Naive thymus-derived CD4-positive, alpha-beta T cell (primary cell): Measurements from ENCODE around the gene TRMO. TPM values are rescaled to one million over a fixed set of nuclear protein-coding genes. Genes with fewer than 3 reads are reported as not detected.

Source experiments
- ATAC-seq: fragments of 150-1000 bp; cut with Tn5 transposase; 2 replicates; pipeline ENCODE4 v1.10.0; 2021; ENCODE audit warnings: mild to moderate bottlenecking, moderate library complexity
- CTCF ChIA-PET: fragments of 350-600 bp; sonication (Branson Sonifier 250); formaldehyde crosslinking; loops from one replicate; lab custom pipeline; 2021; ENCODE audit warnings: antibody characterized with exemption; lab: Charles Lee
- POLR2A ChIA-PET: fragments of 350-600 bp; sonication (Branson Sonifier 250); formaldehyde crosslinking; loops from one replicate; lab custom pipeline; 2021; ENCODE audit warnings: antibody characterized with exemption, inconsistent platforms; lab: Charles Lee
- DNase-seq, 9 donors: peaks; one replicate each; pipeline versions ENCODE4 v3.0.0 to v3.0.0-alpha.2; 2020 to 2022; ENCODE audit warnings: mixed read lengths in 1 of 9
- H3K27ac ChIP-seq: one replicate; pipeline ENCODE4 v1.7.0; 2013; ENCODE audit warnings: mild to moderate bottlenecking, low read depth, low read length, moderate library complexity
- H3K27me3 ChIP-seq, 2 donors: one replicate each; pipeline ENCODE4 v1.7.0; 2013; ENCODE audit warnings: low read length in 2 of 2, mild to moderate bottlenecking in 2 of 2, moderate library complexity in 2 of 2; ENCODE audit not compliant: control insufficient read depth in 2 of 2, insufficient read depth in 2 of 2
- H3K36me3 ChIP-seq, 3 experiments: 1 replicate in 2 of 3; 2 replicates in 1 of 3; pipeline ENCODE4 v1.7.0; 2013; ENCODE audit warnings: low read length in 3 of 3, mild to moderate bottlenecking in 3 of 3, moderate library complexity in 1 of 3; ENCODE audit not compliant: insufficient read depth in 3 of 3, control insufficient read depth in 2 of 3
- H3K4me1 ChIP-seq, 2 donors: one replicate each; pipeline ENCODE4 v1.7.0; 2013; ENCODE audit warnings: low read length in 2 of 2, mild to moderate bottlenecking in 2 of 2, moderate library complexity in 1 of 2; ENCODE audit not compliant: control insufficient read depth in 2 of 2, insufficient read depth in 2 of 2
- H3K4me3 ChIP-seq: 2 replicates; pipeline ENCODE4 v1.7.0; 2013; ENCODE audit warnings: mild to moderate bottlenecking, low read length
- H3K9me3 ChIP-seq, 3 experiments: 1 replicate in 2 of 3; 2 replicates in 1 of 3; pipeline ENCODE4 v1.7.0; 2013; ENCODE audit warnings: low read length in 3 of 3; ENCODE audit not compliant: control insufficient read depth in 2 of 3
- H3K27ac Mint-ChIP-seq, 9 donors: one replicate each; pipeline ENCODE4 v1.8.0; 2020 to 2022; ENCODE audit warnings: mixed read lengths in 9 of 9, mild to moderate bottlenecking in 8 of 9, moderate library complexity in 5 of 9, inconsistent platforms in 2 of 9
- H3K27me3 Mint-ChIP-seq, 5 donors: one replicate each; pipeline ENCODE4 v1.8.0; 2021 to 2022; ENCODE audit warnings: mixed read lengths in 5 of 5, mild to moderate bottlenecking in 1 of 5
- H3K36me3 Mint-ChIP-seq, 5 donors: one replicate each; pipeline ENCODE4 v1.8.0; 2020 to 2022; ENCODE audit warnings: mixed read lengths in 5 of 5, mild to moderate bottlenecking in 3 of 5, inconsistent platforms in 1 of 5
- H3K4me1 Mint-ChIP-seq, 7 donors: one replicate each; pipeline ENCODE4 v1.8.0; 2020 to 2022; ENCODE audit warnings: mixed read lengths in 7 of 7, mild to moderate bottlenecking in 3 of 7, inconsistent platforms in 1 of 7
- H3K4me3 Mint-ChIP-seq, 10 donors: one replicate each; pipeline ENCODE4 v1.8.0; 2020 to 2022; ENCODE audit warnings: mild to moderate bottlenecking in 10 of 10, mixed read lengths in 10 of 10, moderate library complexity in 6 of 10, inconsistent platforms in 2 of 10
- H3K9me3 Mint-ChIP-seq, 11 donors: one replicate each; pipeline ENCODE4 v1.8.0; 2020 to 2022; ENCODE audit warnings: mixed read lengths in 11 of 11, mild to moderate bottlenecking in 4 of 11, inconsistent platforms in 1 of 11, moderate library complexity in 1 of 11
- intact Hi-C, 2 donors: fragments of 100-400 bp; cut with micrococcal nuclease; formaldehyde crosslinking; loops; one replicate each; pipeline ENCODE4 v1.15.1; 2023
- polyA plus RNA-seq, 2 donors: library from polyadenylated mRNA; unstranded; fragments of 300-500 nt; fragmentation: Illumina TruSeq; gene quantifications; one replicate each; pipeline ENCODE4 v1.2.3, GENCODE V29; 2021
- total RNA-seq, 6 experiments: library from RNA in 5 of 6; stranded (reverse) in 5 of 6; gene quantifications; 1 replicate in 5 of 6; 2 replicates in 1 of 6; pipeline ENCODE4 v1.2.3 and lab custom pipeline; 2021 to 2026

Gene TRMO, protein sequence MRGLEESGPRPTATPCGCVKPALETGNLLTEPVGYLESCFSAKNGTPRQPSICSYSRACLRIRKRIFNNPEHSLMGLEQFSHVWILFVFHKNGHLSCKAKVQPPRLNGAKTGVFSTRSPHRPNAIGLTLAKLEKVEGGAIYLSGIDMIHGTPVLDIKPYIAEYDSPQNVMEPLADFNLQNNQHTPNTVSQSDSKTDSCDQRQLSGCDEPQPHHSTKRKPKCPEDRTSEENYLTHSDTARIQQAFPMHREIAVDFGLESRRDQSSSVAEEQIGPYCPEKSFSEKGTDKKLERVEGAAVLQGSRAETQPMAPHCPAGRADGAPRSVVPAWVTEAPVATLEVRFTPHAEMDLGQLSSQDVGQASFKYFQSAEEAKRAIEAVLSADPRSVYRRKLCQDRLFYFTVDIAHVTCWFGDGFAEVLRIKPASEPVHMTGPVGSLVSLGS
- 10 to 100 TPM; 26.8 to 55.3 (median 43.8) TPM for total RNA-seq
- 10 to 100 TPM; 24.5 to 29.3 TPM for polyA plus RNA-seq
- total RNA-seq (lab: John Stamatoyannopoulos, UW) = 65.1 reads per million, percentile 76 among the genes with 10 or more reads in this experiment

DNA sequence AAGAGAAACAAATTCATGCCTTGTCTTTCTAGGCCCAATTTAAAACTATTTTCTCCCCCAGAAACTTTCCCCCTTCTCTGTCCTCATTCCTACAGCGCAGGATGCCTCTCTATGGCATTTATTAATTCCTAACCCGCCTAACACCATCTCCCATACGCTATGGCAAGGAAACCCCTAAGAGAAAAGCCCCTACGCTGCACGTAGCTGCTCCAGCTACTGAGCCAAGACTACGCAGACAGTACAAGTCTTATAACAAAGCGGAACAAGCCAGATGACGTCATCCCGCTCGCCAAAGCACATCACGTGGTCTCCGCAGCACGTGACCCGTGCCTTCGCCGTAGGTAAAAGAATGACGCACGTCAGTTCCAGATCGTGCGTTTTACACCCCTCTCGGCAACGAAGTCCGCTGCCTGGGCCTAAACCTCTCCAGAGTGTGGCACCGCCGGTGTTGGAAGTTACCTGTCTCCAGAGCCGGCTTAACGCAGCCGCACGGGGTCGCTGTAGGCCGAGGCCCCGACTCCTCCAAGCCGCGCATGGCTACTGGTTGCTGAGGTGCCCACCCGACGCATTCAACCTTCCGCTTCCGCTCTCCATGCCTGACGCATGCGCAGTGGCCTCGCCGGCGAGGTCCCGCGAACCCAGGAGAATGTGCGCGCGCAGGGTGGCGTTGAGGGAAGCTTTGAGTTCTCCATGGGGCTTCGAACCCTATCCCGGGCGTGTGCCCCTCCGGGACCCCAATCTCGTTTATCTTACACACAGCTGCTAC, at the start of gene TRMO:
Gene TRMO (minus strand): TSS at position 542 of the 766 bp plus-strand sequence. CDS start 7 bp downstream, at position 535.
- H3K27ac Mint-ChIP-seq = peak within 1 kb of the TSS; percentile 97 to 100 (median 99)
- intact Hi-C loops = loop anchor here (1.0 to 10.0 kb wide), 17 partner anchors 17 to 873 kb away; partner anchors contain the start of genes CORO2A (in 2 of the 2), NCBP1 (in 2 of the 2), TSTD2 (in 2 of the 2) and XPA (in 2 of the 2)
- H3K36me3 ChIP-seq = no peaks in the 10 kb centered on the region
- ChIA-PET CTCF (interaction anchor here (0.6 to 5.8 kb wide), 29 partner anchors 8 to 333 kb away, joined by 3 to 118 read pairs (median 8); partner anchors contain the start of genes ANP32B, HEMGN, NCBP1 and TBC1D2), POLR2A (interaction anchor here (0.5 to 15.2 kb wide), 41 partner anchors 9 to 1520 kb away, joined by 3 to 715 read pairs (median 8); partner anchors contain the start of genes ANP32B, HEMGN, NANS and NCBP1)
- no peaks in the 10 kb centered on the region for H3K27me3 ChIP-seq
- peaks cover 0 to 11% (median 7%) of the 10 kb centered on the region in 5 donors for H3K36me3 Mint-ChIP-seq
- H3K9me3 ChIP-seq = no peaks in the 10 kb centered on the region
- H3K27ac ChIP-seq = peak within 1 kb of the TSS; percentile 98
- DNase-seq (peak; percentile 98 to 99 (median 98)), ATAC-seq (peak; percentile 85)
- H3K9me3 Mint-ChIP-seq = peaks cover 0 to 18% (median 0%) of the 10 kb centered on the region in 11 donors
- peaks cover 0 to 5% (median 0%) of the 10 kb centered on the region in 5 donors for H3K27me3 Mint-ChIP-seq
- peaks cover 26 to 66% (median 47%) of the 10 kb centered on the region in 7 donors for H3K4me1 Mint-ChIP-seq
- H3K4me1 ChIP-seq = peaks cover 36 to 38% of the 10 kb centered on the region in 2 donors
- peak within 1 kb of the TSS; percentile 83 to 97 (median 94) for H3K4me3 Mint-ChIP-seq
- peak within 1 kb of the TSS; percentile 88 for H3K4me3 ChIP-seq

GRCh38 chr9:97970165-97970564, 47.9 kb upstream of the TRMO start:
- H3K4me3 Mint-ChIP-seq = peak overlapping the region in 9 of 10 donors; percentile 13 to 71 (median 61)
- CTCF ChIA-PET = interaction anchor here (0.6 to 1.7 kb wide), 3 partner anchors 14 to 65 kb away, joined by 3 to 6 read pairs (median 3); no protein-coding TSS in a partner anchor
- peaks cover 3 to 22% (median 14%) of the 10 kb centered on the region in 7 donors for H3K4me1 Mint-ChIP-seq

DNA sequence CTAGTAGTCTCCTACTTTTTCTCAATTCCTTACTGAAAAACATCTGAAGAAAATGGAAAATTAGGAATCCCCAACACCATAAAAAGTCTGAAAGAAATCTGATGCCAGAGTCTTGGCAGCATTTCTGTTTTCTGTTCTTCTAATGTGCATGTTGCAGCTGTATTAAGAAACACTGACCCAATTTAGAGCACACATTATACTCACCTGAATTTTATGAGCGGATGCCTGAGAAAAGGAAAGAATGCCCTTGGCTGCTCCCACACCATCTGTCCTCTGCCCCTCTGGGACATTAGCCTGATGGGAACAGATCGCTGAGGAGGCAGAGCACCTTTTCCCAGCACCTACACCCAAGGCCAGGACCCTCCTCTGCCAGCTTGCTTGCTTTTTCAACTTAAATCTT, 46.7 kb upstream of the TRMO start:
- Histone ChIP-seq H3K27me3 (no peaks in the 10 kb centered on the region), H3K9me3 (no peaks in the 10 kb centered on the region), H3K27ac (no peak overlapping the region), H3K36me3 (no peaks in the 10 kb centered on the region), H3K4me1 (peaks cover 0 to 3% of the 10 kb centered on the region in 2 donors), H3K4me3 (no peak overlapping the region)
- peak overlapping the region in 1 of 10 donors; percentile 54 for H3K4me3 Mint-ChIP-seq
- H3K27ac Mint-ChIP-seq = peak overlapping the region in 4 of 9 donors; percentile 62 to 89 (median 84)
- no peaks in the 10 kb centered on the region for H3K36me3 Mint-ChIP-seq
- CTCF ChIA-PET = no interaction called here
- H3K9me3 Mint-ChIP-seq = no peaks in the 10 kb centered on the region
- DNase-seq (no peak), ATAC-seq (no peak)
- peaks cover 3 to 22% (median 14%) of the 10 kb centered on the region in 7 donors for H3K4me1 Mint-ChIP-seq
- peaks cover 0 to 27% (median 5%) of the 10 kb centered on the region in 5 donors for H3K27me3 Mint-ChIP-seq
- intact Hi-C loops = no loop called here
- POLR2A ChIA-PET = interaction anchor here (2.0 to 7.0 kb wide), 2 partner anchors 13 to 46 kb away, joined by 7 to 47 read pairs; partner anchors contain the start of genes ANP32B and TRMO

More at GRCh38 chr9:97970165-97970564, 47.9 kb upstream of the TRMO start:
- Histone ChIP-seq H3K36me3 (no peaks in the 10 kb centered on the region), H3K27me3 (no peaks in the 10 kb centered on the region), H3K27ac (peak overlapping the region; percentile 35), H3K9me3 (no peaks in the 10 kb centered on the region), H3K4me1 (peaks cover 0 to 3% of the 10 kb centered on the region in 2 donors), H3K4me3 (no peak overlapping the region)
- intact Hi-C loops = loop anchor here in 1 of 2 donors (1.0 kb wide), 1 partner anchor 9 kb away; no protein-coding TSS in a partner anchor
- H3K36me3 Mint-ChIP-seq = peaks cover 0 to 1% (median under 1%) of the 10 kb centered on the region in 5 donors
- H3K9me3 Mint-ChIP-seq = peaks cover 0 to 2% (median 0%) of the 10 kb centered on the region in 11 donors
- H3K27ac Mint-ChIP-seq = peak overlapping the region in 8 of 9 donors; percentile 11 to 94 (median 80)
- DNase-seq = peak in 4 of 9 donors; percentile 16 to 50 (median 36)
- peaks cover 0 to 29% (median 0%) of the 10 kb centered on the region in 5 donors for H3K27me3 Mint-ChIP-seq
- ATAC-seq = no peak
- POLR2A ChIA-PET = interaction anchor here (1.6 to 7.0 kb wide), 3 partner anchors 11 to 50 kb away, joined by 4 to 47 read pairs (median 7); partner anchors contain the start of genes ANP32B and TRMO

DNA sequence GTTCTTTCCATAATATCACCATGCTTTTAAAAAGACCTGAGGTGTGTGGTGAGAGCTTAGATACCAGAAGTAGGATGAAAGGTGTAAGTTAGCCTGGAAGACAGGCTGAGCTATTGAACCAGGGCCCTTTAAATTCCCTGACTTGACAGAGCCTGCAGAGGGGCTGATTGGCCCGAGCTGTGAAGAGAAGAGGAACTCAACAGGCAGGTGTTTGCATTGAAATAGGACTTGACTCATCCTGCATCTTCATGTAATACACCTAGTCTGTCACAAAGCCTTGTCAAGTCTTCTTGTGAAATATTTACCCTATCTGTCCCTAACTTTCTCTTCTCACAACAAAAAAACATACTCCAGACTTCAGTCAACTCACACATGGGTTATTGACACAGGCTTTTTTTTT, 44.2 kb upstream of the TRMO start:
- Mint-ChIP-seq H3K9me3 (no peaks in the 10 kb centered on the region), H3K36me3 (no peaks in the 10 kb centered on the region), H3K4me1 (peaks cover 4 to 16% (median 14%) of the 10 kb centered on the region in 7 donors), H3K27ac (peak overlapping the region in 1 of 9 donors; percentile 68), H3K4me3 (no peak overlapping the region), H3K27me3 (peaks cover 0 to 15% (median 6%) of the 10 kb centered on the region in 5 donors)
- ChIA-PET POLR2A (interaction anchor here (0.6 to 7.0 kb wide), 3 partner anchors 15 to 110 kb away, joined by 3 to 47 read pairs (median 3); partner anchors contain the start of gene ANP32B), CTCF (interaction anchor here (0.6 to 0.7 kb wide), 2 partner anchors 11 to 76 kb away, joined by 3 read pairs; no protein-coding TSS in a partner anchor)
- ATAC-seq (no peak), DNase-seq (no peak)
- Histone ChIP-seq H3K4me3 (no peak overlapping the region), H3K4me1 (peaks cover 0 to 3% of the 10 kb centered on the region in 2 donors), H3K27ac (no peak overlapping the region), H3K27me3 (no peaks in the 10 kb centered on the region), H3K9me3 (no peaks in the 10 kb centered on the region), H3K36me3 (no peaks in the 10 kb centered on the region)
- intact Hi-C loops = no loop called here

- Mint-ChIP-seq H3K27me3 (peaks cover 0 to 15% (median 5%) of the 10 kb centered on the region in 5 donors), H3K36me3 (no peaks in the 10 kb centered on the region), H3K4me3 (no peak overlapping the region), H3K4me1 (peaks cover 0 to 8% (median 6%) of the 10 kb centered on the region in 7 donors), H3K27ac (no peak overlapping the region), H3K9me3 (no peaks in the 10 kb centered on the region)
- H3K4me1 ChIP-seq = peaks cover 0 to 3% of the 10 kb centered on the region in 2 donors
- ChIA-PET POLR2A (interaction anchor here (1.5 kb wide), 1 partner anchor 18 kb away, joined by 4 read pairs; the partner anchor contains the start of gene ANP32B), CTCF (interaction anchor here (0.6 to 1.1 kb wide), 3 partner anchors 8 to 102 kb away, joined by 3 to 4 read pairs (median 3); partner anchors contain the start of gene ANP32B)
- ATAC-seq (no peak), DNase-seq (no peak)
- H3K27ac ChIP-seq = no peak overlapping the region
- no peaks in the 10 kb centered on the region for H3K36me3 ChIP-seq
- H3K9me3 ChIP-seq = no peaks in the 10 kb centered on the region
- intact Hi-C loops = no loop called here
- no peak overlapping the region for H3K4me3 ChIP-seq
- H3K27me3 ChIP-seq = no peaks in the 10 kb centered on the region
Measured at GRCh38 chr9:97964901-97965300, 42.6 kb upstream of the TRMO start.
